Muscle of leg (tissue), 11 donors: ENCODE measurements around the gene KCNJ6. TPM values are rescaled to one million over a fixed set of nuclear protein-coding genes. Genes with fewer than 3 reads are reported as not detected.

ENCODE experiments used
- DNase-seq: peaks from one replicate; pipeline ENCODE4 v3.0.0; 2013
- H3K27ac ChIP-seq: one replicate; pipeline ENCODE4 v1.5.1; 2013; ENCODE audit warnings: mild to moderate bottlenecking, low read length, control low read depth
- H3K27me3 ChIP-seq: one replicate; pipeline ENCODE4 v1.6.1; 2013; ENCODE audit warnings: low read length; ENCODE audit not compliant: control insufficient read depth, insufficient read depth
- H3K36me3 ChIP-seq: one replicate; pipeline ENCODE4 v1.6.1; 2013; ENCODE audit warnings: low read length; ENCODE audit not compliant: control insufficient read depth, insufficient read depth
- H3K4me1 ChIP-seq: one replicate; pipeline ENCODE4 v1.6.1; 2013; ENCODE audit warnings: low read length; ENCODE audit not compliant: control insufficient read depth, insufficient read depth
- H3K4me3 ChIP-seq: one replicate; pipeline ENCODE4 v1.5.1; 2013; ENCODE audit warnings: low read length, control low read depth
- H3K9me3 ChIP-seq: replicated peaks from 2 replicates; pipeline ENCODE4 v1.6.1; 2013; ENCODE audit warnings: low read depth, low read length; ENCODE audit not compliant: control insufficient read depth
- WGBS: methylation state at CpG from one replicate; pipeline ENCODE4 v1.1.5; 2013; ENCODE audit warnings: missing lambda C conversion rate; ENCODE audit not compliant: insufficient coverage; 5-methylcytosine and 5-hydroxymethylcytosine counted together
- polyA plus RNA-seq, 8 donors: library from polyadenylated mRNA; unstranded; fragments of 120-200 nt; gene quantifications; one replicate each; pipeline versions ENCODE4 v1.2.1 to v1.2.3, GENCODE V29; 2013; ENCODE audit warnings: inconsistent platforms in 1 of 8, low replicate concordance in 1 of 8; ENCODE audit not compliant: insufficient read length in 8 of 8, insufficient read depth in 1 of 8
- total RNA-seq: library from RNA; stranded (reverse); fragments of 120-200 nt; gene quantifications from one replicate; pipeline ENCODE4 v1.2.4, GENCODE V29; 2013

The KCNJ6 gene
- total and polyA plus RNA-seq, 9 donors: 0.81 to 2.1 (median 1.2) TPM

DNA sequence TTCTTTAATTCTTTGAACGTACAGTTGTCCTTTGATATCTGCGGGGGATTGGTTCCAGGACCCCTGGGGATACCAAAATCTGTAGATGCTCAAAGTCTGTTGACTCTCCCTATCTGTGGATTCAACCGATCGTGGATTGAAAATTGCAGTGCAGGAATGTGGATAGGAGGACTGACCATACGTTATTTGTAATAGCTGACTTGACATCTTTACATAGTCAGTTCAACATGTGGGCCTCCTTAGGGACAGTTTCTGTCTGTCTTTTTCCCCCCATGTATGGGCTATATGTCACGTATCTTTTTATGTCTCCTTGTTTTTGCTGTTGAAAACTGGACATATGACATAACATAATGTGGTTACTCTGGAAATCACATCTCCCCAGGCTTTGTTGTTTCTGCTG is 344.8 kb downstream of the KCNJ6 start:
- Histone ChIP-seq H3K36me3 (no peaks in the 10 kb centered on the region), H3K4me1 (peaks cover 18% of the 10 kb centered on the region), H3K27me3 (no peaks in the 10 kb centered on the region), H3K27ac (no peak overlapping the region), H3K9me3 (no peaks in the 10 kb centered on the region), H3K4me3 (no peak overlapping the region)
- no peak for DNase-seq
- WGBS: 92% methylated on average over 2 of the region's 6 CpGs

DNA sequence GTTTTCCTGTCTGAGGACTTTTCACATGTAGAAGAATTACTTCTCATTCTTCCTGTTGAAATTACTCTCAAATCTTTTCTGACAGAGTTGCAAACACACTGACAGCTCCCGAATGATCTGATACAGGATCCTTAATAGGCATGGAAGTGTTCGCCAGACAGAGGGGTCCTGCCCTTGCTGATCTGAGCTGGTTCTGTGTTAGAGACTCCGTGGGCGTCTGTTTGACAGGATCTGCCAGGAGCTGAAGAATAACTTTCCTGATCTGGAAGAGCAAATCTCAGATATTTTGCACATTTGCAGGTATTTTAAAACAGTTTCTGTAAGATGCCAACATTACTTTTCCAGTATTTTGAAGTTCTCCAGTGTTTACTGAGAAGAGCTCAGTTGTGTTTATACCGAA is 347.3 kb downstream of the KCNJ6 start:
- WGBS: 68% methylated on average over 5 of the region's 5 CpGs
- Histone ChIP-seq H3K9me3 (no peaks in the 10 kb centered on the region), H3K4me1 (peaks cover 23% of the 10 kb centered on the region), H3K27me3 (no peaks in the 10 kb centered on the region), H3K4me3 (no peak overlapping the region), H3K27ac (no peak overlapping the region), H3K36me3 (no peaks in the 10 kb centered on the region)
- no peak for DNase-seq

DNA sequence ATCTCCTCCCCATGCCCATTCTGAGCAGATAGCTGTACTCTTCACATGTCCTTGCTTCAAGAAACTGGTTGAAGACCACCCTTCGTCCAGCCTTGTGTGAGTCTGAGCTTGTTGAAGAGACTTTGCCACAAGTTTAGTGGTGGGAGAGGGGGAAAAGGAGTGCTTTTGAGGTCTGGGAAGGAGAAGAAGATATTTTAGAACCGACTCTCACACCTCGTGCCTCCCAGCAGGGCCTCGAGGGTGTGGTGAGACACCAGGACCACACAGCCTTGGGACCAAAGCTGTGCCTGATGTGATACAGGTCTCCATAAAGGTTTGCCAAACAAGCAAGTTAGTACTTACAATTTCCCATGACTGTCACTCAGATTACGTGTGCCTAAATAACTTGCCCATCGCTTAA is 347.8 kb downstream of the KCNJ6 start:
- Histone ChIP-seq H3K4me1 (peaks cover 24% of the 10 kb centered on the region), H3K27me3 (no peaks in the 10 kb centered on the region), H3K9me3 (no peaks in the 10 kb centered on the region), H3K36me3 (no peaks in the 10 kb centered on the region), H3K27ac (no peak overlapping the region), H3K4me3 (no peak overlapping the region)
- DNase-seq: no peak
- 80% methylated on average over 6 of the region's 6 CpGs for WGBS

DNA sequence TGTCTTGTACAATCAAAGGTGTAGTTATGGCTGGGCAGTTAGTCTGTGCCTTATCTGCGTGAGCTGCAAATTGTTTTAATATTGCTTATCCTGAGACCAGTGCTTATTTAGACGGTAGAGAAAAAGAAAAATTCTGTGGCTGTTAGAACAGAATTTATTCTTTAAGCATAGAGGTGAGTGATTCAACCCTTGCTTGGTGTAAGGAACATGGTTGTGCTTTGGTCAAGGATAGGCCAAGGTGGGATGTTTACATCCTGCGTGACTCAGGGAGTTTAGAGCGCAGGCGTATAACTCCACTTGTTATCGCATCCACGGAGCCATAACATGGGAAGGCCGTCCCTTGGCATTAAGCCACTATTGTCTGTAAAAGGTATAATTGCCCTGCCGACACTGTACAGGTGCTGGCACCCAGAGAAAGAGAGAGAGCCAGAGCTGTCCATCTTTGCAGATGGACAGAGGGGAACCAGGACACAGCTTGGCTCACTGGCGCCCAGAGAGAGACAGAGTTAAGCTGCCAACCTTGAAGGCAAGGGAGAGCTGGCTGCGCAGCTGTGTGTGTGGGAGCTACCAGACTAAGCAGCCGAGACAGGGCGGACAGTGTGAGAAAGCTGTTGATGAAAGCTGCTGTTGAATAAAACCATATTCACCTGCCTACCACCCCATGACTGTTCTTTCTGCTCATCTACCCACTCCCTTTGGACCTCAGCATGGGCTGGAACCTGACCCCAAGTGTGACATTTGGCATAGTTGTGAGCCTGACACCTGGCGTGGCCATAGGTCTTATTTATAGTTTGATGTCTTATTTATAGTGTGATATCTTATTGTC is 349.3 kb downstream of the KCNJ6 start:
- DNase-seq: peak; percentile 44
- Histone ChIP-seq H3K36me3 (no peaks in the 10 kb centered on the region), H3K27ac (peak overlapping the region; percentile 68), H3K4me3 (no peak overlapping the region), H3K9me3 (peaks cover 11% of the 10 kb centered on the region), H3K4me1 (peaks cover 30% of the 10 kb centered on the region), H3K27me3 (no peaks in the 10 kb centered on the region)
- 83% methylated on average over 10 of the region's 14 CpGs for WGBS

GRCh38 chr21:37565530-37566223 is 350.6 kb downstream of the KCNJ6 start:
- WGBS: 89% methylated on average over 3 of the region's 14 CpGs
- H3K4me1 ChIP-seq: peaks cover 30% of the 10 kb centered on the region
- H3K4me3 ChIP-seq: no peak overlapping the region
- peaks cover 11% of the 10 kb centered on the region for H3K9me3 ChIP-seq
- no peak overlapping the region for H3K27ac ChIP-seq
- DNase-seq: no peak
- no peaks in the 10 kb centered on the region for H3K36me3 ChIP-seq
- no peaks in the 10 kb centered on the region for H3K27me3 ChIP-seq

- peaks cover 30% of the 10 kb centered on the region for H3K4me1 ChIP-seq
- 79% methylated on average over 6 of the region's 12 CpGs for WGBS
- DNase-seq: no peak
- H3K9me3 ChIP-seq: peaks cover 11% of the 10 kb centered on the region
- H3K4me3 ChIP-seq: no peak overlapping the region
- H3K27me3 ChIP-seq: no peaks in the 10 kb centered on the region
- peak overlapping the region; percentile 89 for H3K27ac ChIP-seq
- no peaks in the 10 kb centered on the region for H3K36me3 ChIP-seq
Measured at GRCh38 chr21:37564924-37565529, 351.2 kb downstream of the KCNJ6 start.

GRCh38 chr21:37564341-37564923 is 351.8 kb downstream of the KCNJ6 start:
- peaks cover 30% of the 10 kb centered on the region for H3K4me1 ChIP-seq

GRCh38 chr21:37563641-37564340 is 352.5 kb downstream of the KCNJ6 start:
- peak overlapping the region; percentile 68 for H3K4me3 ChIP-seq
- DNase-seq: peak; percentile 97
- peaks cover 30% of the 10 kb centered on the region for H3K4me1 ChIP-seq
- H3K9me3 ChIP-seq: peaks cover 12% of the 10 kb centered on the region
- no peaks in the 10 kb centered on the region for H3K36me3 ChIP-seq
- peak overlapping the region; percentile 89 for H3K27ac ChIP-seq
- H3K27me3 ChIP-seq: no peaks in the 10 kb centered on the region
- under 1% methylated on average over 67 of the region's 67 CpGs for WGBS

More at GRCh38 chr21:37564341-37564923, 351.8 kb downstream of the KCNJ6 start:
- Histone ChIP-seq H3K36me3 (no peaks in the 10 kb centered on the region), H3K4me3 (peak overlapping the region; percentile 68), H3K27ac (peak overlapping the region; percentile 89), H3K9me3 (peaks cover 11% of the 10 kb centered on the region), H3K27me3 (no peaks in the 10 kb centered on the region)
- peak; percentile 77 for DNase-seq
- WGBS: 32% methylated on average over 8 of the region's 14 CpGs

GRCh38 chr21:37562920-37563640 is 353.2 kb downstream of the KCNJ6 start:
- Histone ChIP-seq H3K4me1 (peaks cover 27% of the 10 kb centered on the region), H3K36me3 (no peaks in the 10 kb centered on the region), H3K9me3 (peaks cover 16% of the 10 kb centered on the region), H3K27ac (peak overlapping the region; percentile 89), H3K27me3 (no peaks in the 10 kb centered on the region), H3K4me3 (peak overlapping the region; percentile 68)
- 54% methylated on average over 19 of the region's 22 CpGs for WGBS
- DNase-seq: no peak
